ENCODE data around the gene C19orf81. TPM values are rescaled to one million over a fixed set of nuclear protein-coding genes. Genes with fewer than 3 reads are reported as not detected.

The C19orf81 gene
- total and polyA plus RNA-seq, 10 donors: not detected

DNA sequence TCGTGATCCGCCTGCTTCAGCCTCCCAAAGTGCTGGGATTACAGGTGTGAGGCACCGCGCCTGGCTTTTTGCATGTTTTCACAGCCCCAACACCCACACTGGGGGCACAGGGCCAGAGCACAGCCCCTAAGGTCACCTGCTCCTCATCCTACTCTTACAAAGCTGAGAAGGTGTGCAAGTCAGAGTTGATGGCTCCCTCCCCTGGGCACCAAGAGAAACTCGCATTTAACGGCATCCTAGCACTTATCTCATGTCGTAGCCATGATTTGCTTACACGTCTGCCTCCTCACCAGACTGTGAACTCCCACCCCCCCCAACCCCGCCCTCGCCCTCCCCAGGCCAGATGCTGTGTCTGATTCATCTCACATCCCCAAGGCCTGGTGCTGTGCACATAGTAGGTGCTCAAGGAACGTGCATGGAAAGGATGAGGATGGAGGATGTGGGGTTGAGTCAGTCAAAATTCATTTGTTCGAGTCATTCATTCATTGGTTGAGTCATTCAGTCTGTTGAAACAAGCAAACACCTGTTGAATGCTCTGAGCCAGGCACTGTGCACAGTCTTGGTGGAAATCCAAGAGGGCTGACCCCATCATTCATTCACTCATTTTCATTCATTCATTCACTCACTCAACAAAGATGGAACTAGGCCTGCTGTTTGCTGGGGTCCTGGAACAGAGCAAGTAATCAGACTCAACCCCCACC, 59.1 kb downstream of the C19orf81 start:
- H3K27ac ChIP-seq: no peak overlapping the region
- TF ChIP-seq, protein P1, sequence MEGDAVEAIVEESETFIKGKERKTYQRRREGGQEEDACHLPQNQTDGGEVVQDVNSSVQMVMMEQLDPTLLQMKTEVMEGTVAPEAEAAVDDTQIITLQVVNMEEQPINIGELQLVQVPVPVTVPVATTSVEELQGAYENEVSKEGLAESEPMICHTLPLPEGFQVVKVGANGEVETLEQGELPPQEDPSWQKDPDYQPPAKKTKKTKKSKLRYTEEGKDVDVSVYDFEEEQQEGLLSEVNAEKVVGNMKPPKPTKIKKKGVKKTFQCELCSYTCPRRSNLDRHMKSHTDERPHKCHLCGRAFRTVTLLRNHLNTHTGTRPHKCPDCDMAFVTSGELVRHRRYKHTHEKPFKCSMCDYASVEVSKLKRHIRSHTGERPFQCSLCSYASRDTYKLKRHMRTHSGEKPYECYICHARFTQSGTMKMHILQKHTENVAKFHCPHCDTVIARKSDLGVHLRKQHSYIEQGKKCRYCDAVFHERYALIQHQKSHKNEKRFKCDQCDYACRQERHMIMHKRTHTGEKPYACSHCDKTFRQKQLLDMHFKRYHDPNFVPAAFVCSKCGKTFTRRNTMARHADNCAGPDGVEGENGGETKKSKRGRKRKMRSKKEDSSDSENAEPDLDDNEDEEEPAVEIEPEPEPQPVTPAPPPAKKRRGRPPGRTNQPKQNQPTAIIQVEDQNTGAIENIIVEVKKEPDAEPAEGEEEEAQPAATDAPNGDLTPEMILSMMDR (IDR thresholded peaks at IDR 0.05 in 8 of 11, conservative IDR thresholded peaks at IDR 0.05 in 3 of 11): no peak
- no peak for TF ChIP-seq POLR2AphosphoS5 (IDR thresholded peaks at IDR 0.05)
- no peak for TF ChIP-seq POLR2A (IDR thresholded peaks at IDR 0.05)
- no peaks in the 10 kb centered on the region for H3K4me1 ChIP-seq
- no peaks in the 10 kb centered on the region for H3K9me3 ChIP-seq
- H3K36me3 ChIP-seq: no peaks in the 10 kb centered on the region
- H3K4me3 ChIP-seq: no peak overlapping the region
- no peak for DNase-seq
- WGBS, 5 donors: 64 to 71% (median 70%) methylated on average over 12 of the region's 12 CpGs
- H3K27me3 ChIP-seq (replicated peaks in 1 of 7): peaks cover 0 to 55% (median 17%) of the 10 kb centered on the region in 7 donors
- intact Hi-C loops (cut with DNase I; ENCODE audit: low total_unique reads): no loop called here

Other genes starting within 250 kb of the C19orf81 start
- gene SPIB, start 230.5 kb upstream of the C19orf81 start, total RNA-seq: 10 to 100 TPM; 22.1 to 76.6 (median 34.4) TPM
- 10 to 100 TPM; 55.5 to 90.5 (median 86.1) TPM for gene SPIB, start 230.5 kb upstream of the C19orf81 start, polyA plus RNA-seq
- 1 to 10 TPM in 1 of 7 donors, under 1 TPM in 4, not detected in 2; 0.28 to 1.5 (median 0.40) TPM for gene MYBPC2, start 216.6 kb upstream of the C19orf81 start, total RNA-seq
- 1 to 10 TPM in 1 of 3 donors, under 1 TPM in 2; 0.33 to 1.7 (median 0.45) TPM for gene MYBPC2, start 216.6 kb upstream of the C19orf81 start, polyA plus RNA-seq
- gene EMC10, start 172.9 kb upstream of the C19orf81 start, total RNA-seq: 10 to 100 TPM; 53.0 to 72.6 (median 62.5) TPM
- gene EMC10, start 172.9 kb upstream of the C19orf81 start, polyA plus RNA-seq: 10 to 100 TPM; 31.0 to 61.1 (median 50.5) TPM
- gene GARIN5A, start 172.6 kb upstream of the C19orf81 start, total RNA-seq: under 1 TPM in 1 of 7 donors, not detected in 6; 0.61 TPM
- 1 to 10 TPM in 1 of 3 donors, under 1 TPM in 2; 0.42 to 1.4 (median 0.48) TPM for gene GARIN5A, start 172.6 kb upstream of the C19orf81 start, polyA plus RNA-seq
- 10 to 100 TPM; 21.4 to 32.1 (median 29.0) TPM for gene JOSD2, start 138.3 kb upstream of the C19orf81 start, total RNA-seq
- gene JOSD2, start 138.3 kb upstream of the C19orf81 start, polyA plus RNA-seq: 10 to 100 TPM; 39.2 to 54.3 (median 42.4) TPM
- gene ASPDH, start 135.5 kb upstream of the C19orf81 start, total RNA-seq: not detected
- not detected for gene ASPDH, start 135.5 kb upstream of the C19orf81 start, polyA plus RNA-seq
- gene LRRC4B, start 81.0 kb upstream of the C19orf81 start, total RNA-seq: 1 to 10 TPM in 4 of 7 donors, under 1 TPM in 3; 0.20 to 2.3 (median 1.0) TPM
- gene LRRC4B, start 81.0 kb upstream of the C19orf81 start, polyA plus RNA-seq: 1 to 10 TPM in 1 of 3 donors, under 1 TPM in 2; 0.30 to 1.0 (median 0.90) TPM
- under 1 TPM in 3 of 7 donors, not detected in 4; 0.28 to 0.51 (median 0.32) TPM for gene SYT3, start 9.6 kb upstream of the C19orf81 start, total RNA-seq
- under 1 TPM; 0.02 to 0.20 (median 0.06) TPM for gene SYT3, start 9.6 kb upstream of the C19orf81 start, polyA plus RNA-seq
- gene SHANK1, start 70.4 kb downstream of the C19orf81 start, total RNA-seq: 1 to 10 TPM in 2 of 7 donors, under 1 TPM in 4, not detected in 1; 0.14 to 1.8 (median 0.61) TPM
- under 1 TPM in 2 of 3 donors, not detected in 1; 0.07 to 0.32 TPM for gene SHANK1, start 70.4 kb downstream of the C19orf81 start, polyA plus RNA-seq
- gene CLEC11A, start 73.9 kb downstream of the C19orf81 start, total RNA-seq: 10 to 100 TPM in 1 of 7 donors, 1 to 10 TPM in 6; 6.2 to 10.7 (median 9.0) TPM
- gene CLEC11A, start 73.9 kb downstream of the C19orf81 start, polyA plus RNA-seq: 1 to 10 TPM; 8.7 to 9.0 (median 8.9) TPM
- not detected for gene GPR32, start 121.0 kb downstream of the C19orf81 start, total RNA-seq
- not detected for gene GPR32, start 121.0 kb downstream of the C19orf81 start, polyA plus RNA-seq
- gene ACP4, start 141.0 kb downstream of the C19orf81 start, total RNA-seq: not detected
- not detected for gene ACP4, start 141.0 kb downstream of the C19orf81 start, polyA plus RNA-seq
- gene KLK1, start 174.3 kb downstream of the C19orf81 start, total RNA-seq: 10 to 100 TPM in 4 of 7 donors, 1 to 10 TPM in 3; 1.3 to 28.6 (median 10.7) TPM
- 10 to 100 TPM; 16.3 to 56.5 (median 54.5) TPM for gene KLK1, start 174.3 kb downstream of the C19orf81 start, polyA plus RNA-seq
- gene KLK15, start 184.1 kb downstream of the C19orf81 start, total RNA-seq: not detected
- under 1 TPM in 2 of 3 donors, not detected in 1; 0.07 to 0.13 TPM for gene KLK15, start 184.1 kb downstream of the C19orf81 start, polyA plus RNA-seq
- gene KLK3, start 205.5 kb downstream of the C19orf81 start, total RNA-seq: not detected
- gene KLK3, start 205.5 kb downstream of the C19orf81 start, polyA plus RNA-seq: under 1 TPM in 1 of 3 donors, not detected in 2; 0.03 TPM
- 1 to 10 TPM in 1 of 7 donors, under 1 TPM in 1, not detected in 5; 0.37 to 1.2 TPM for gene KLK2, start 224.0 kb downstream of the C19orf81 start, total RNA-seq
- gene KLK2, start 224.0 kb downstream of the C19orf81 start, polyA plus RNA-seq: under 1 TPM; 0.65 to 0.86 (median 0.65) TPM

Measured in spleen (tissue), 11 donors.